Vagina (tissue), 2 donors: Measurements from ENCODE around the gene LDLR.

Experiments used
- CTCF ChIP-seq, 3 experiments: fragments of 450-650 bp in 2 of 3; fragments of 200-600 bp in 1 of 3; sonication (generic) in 1 of 3; IDR thresholded peaks; one replicate each; pipeline ENCODE4 v1.5.1; 2017 to 2019; ENCODE audit warnings: antibody characterized with exemption in 3 of 3, mild to moderate bottlenecking in 2 of 3, moderate library complexity in 2 of 3
- POLR2A ChIP-seq, 2 donors: fragments of 450-650 bp; IDR thresholded peaks; one replicate each; pipeline ENCODE4 v1.6.1; 2017; ENCODE audit warnings: antibody characterized with exemption in 2 of 2, mild to moderate bottlenecking in 2 of 2, moderate library complexity in 2 of 2
- POLR2AphosphoS5 ChIP-seq, 2 donors: sonication (generic); formaldehyde crosslinking; IDR thresholded peaks; one replicate each; pipeline ENCODE4 v1.9.0; 2017; ENCODE audit warnings: antibody characterized with exemption in 2 of 2, mild to moderate bottlenecking in 2 of 2, low read depth in 1 of 2; ENCODE audit not compliant: insufficient read depth in 1 of 2

DNA sequence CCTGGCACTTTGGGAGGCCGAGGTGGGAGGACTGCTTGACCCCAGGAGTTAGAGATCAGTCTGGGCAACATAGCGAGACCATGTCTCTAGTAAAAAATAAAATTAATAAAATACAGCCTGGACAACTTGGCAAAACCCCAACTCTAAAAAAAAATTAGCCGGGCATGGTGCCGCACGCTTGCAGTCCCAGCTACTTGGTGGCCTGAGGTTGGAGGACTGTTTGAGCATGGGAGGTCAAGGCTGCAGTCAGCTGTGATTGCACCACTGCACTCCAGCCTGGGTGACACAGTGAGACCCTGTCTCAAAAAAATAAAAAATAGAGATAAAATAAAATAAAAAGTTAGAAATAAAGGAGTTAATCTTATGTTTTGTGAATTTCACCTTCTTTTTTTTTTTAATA is 81.9 kb downstream of the LDLR start:
- TF ChIP-seq CTCF (IDR thresholded peaks at IDR 0.05) (no peak), POLR2AphosphoS5 (IDR thresholded peaks at IDR 0.05; ENCODE audit: insufficient read depth in 1 of 2, low read depth in 1 of 2) (no peak), POLR2A (IDR thresholded peaks at IDR 0.05) (no peak)
